DMS153 treated with DMSO at 0.1 percent for 48 hours (cell line): ENCODE data around the gene NAV2.

Experiments
- DNase-seq: peaks from one replicate; lab custom pipeline; 2025; ENCODE audit not compliant: unreplicated experiment; lab: John Stamatoyannopoulos, UW

The NAV2 gene

GRCh38 chr11:19686234-19686633 lies 26.4 kb upstream of the NAV2 start:
- no peak for DNase-seq

DNA sequence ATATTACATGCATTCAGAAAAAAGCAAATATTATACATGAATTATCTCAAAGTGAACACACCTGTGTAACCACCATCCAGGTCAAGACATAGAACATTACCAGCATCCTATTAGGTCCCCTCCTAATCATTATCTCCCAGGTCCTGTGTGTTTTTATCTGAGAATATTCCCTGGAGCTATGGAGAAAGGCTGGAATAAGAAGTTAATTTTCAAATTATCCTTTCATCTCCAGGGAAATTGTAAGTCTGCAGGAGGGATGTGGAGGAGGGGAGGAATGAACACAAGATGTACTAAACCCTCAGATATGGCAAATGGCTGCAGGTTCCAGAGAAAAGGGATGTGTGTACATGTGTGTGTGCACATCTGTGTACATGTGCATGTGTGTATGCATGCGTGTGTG lies 25.2 kb upstream of the NAV2 start:
- DNase-seq: no peak

GRCh38 chr11:19689281-19690000 lies 23.2 kb upstream of the NAV2 start:
- no peak for DNase-seq

DNA sequence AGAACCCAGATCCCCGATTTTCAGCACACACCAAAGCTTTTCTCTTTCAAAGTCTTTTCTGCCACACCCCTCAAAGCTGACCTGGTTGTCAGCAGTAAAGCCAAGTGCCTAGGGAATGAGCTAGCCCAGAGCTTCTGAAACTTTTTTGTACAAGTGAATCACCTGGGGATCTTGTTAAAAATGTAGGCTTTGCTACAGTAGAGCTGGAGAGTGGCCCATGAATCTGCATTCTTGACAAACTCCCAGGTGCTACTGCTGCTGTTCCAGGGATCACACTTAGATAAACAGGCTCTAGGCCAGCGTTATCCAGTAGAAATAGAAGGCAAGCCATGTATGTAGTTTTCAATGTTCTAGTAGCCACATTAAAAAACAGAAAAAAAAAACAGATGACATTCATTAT lies 21.8 kb upstream of the NAV2 start:
- DNase-seq: no peak

- no peak for DNase-seq
These were observed 20.7 kb upstream of the NAV2 start for GRCh38 chr11:19691815-19692500.

- no peak for DNase-seq
These were observed 19.5 kb upstream of the NAV2 start for GRCh38 chr11:19693146-19693545.

GRCh38 chr11:19694796-19695345 lies 17.8 kb upstream of the NAV2 start:
- DNase-seq: no peak

GRCh38 chr11:19696073-19696472 lies 16.6 kb upstream of the NAV2 start:
- DNase-seq: no peak

DNA sequence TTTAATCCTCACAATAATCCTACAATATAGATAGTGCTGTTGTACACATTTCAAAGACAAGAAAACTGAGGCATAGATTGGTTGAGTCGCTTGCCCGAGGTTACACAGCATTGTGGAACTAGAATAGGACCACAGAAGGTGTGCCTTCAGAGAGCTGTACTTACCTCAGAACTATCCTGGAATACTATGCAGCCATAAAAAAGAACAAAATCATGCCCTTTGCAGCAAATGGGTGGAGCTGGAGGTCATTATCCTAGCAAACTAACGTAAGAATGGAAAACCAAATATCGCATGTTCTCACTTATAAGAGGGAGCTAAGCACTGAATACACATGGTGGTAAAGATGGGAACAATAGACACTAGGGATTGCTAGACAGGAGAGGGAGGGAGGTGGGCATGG lies 15.7 kb upstream of the NAV2 start:
- no peak for DNase-seq

DNA sequence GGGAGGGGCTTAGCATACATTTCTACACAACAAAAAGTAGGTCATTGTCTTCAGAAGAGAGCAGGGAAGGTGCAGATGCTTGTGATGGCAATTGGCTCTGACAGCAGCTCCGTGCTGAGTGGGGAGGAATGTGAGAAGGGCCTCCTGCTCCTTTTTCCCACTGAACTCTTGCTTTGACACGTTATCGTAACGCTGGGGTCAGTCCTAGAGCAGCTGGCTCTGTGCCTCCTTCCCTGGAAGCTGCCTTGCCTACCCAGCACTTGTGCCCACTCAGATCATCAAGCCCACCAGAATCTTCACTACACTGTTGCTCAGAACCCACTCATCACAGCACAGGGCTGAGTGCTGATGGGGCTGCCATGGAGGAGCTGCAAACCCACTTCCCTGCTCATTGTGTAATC lies 14.9 kb upstream of the NAV2 start:
- DNase-seq: no peak

- no peak for DNase-seq
These were observed 13.9 kb upstream of the NAV2 start for GRCh38 chr11:19698493-19699292.

GRCh38 chr11:19701421-19701820 lies 11.2 kb upstream of the NAV2 start:
- no peak for DNase-seq

- DNase-seq: no peak
These were observed 10.0 kb upstream of the NAV2 start for GRCh38 chr11:19702620-19703019.

GRCh38 chr11:19703211-19703610 lies 9.4 kb upstream of the NAV2 start:
- DNase-seq: no peak

DNA sequence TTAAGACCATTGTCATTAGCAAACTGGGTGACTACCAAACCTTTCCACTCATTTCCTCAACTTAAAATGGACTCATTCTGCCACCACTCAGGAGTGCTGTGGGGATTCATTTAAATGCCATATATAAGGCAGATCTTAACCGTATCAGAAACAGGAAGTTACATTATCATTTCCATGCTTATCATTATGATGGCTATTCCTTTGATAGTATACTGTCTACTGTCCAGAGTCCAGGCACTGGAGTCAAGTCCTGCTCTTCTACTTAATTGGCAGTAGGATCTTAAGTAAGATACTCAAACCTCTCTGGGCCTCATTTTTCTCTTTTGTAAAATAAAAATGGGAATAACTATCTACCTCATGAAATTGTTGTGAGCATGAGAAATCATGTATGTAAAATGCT lies 8.4 kb upstream of the NAV2 start:
- DNase-seq: no peak

DNA sequence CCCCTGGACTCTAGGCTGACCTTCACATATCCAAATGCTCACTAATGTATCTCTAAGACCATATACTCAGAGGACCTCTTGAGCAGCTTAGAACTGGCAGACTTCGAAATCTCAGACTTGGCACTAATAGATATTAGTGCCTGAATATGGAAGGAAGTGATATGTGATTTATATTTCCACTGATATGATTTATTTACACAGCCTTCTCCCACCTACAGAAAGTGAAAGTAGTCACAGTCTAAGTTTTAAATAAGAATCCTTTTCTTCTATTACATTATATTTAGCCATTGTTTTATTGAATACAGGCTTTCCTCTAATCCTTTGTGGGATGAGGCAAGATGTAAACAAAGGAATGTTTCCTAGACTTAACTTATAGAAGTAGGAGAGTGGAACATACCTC lies 6.7 kb upstream of the NAV2 start:
- no peak for DNase-seq

- peak; percentile 68 for DNase-seq
These were observed 741 bp upstream of the NAV2 start for GRCh38 chr11:19711911-19712280.

GRCh38 chr11:19713196-19714021 lies 772 bp downstream of the NAV2 start:
- DNase-seq: no peak

DNA sequence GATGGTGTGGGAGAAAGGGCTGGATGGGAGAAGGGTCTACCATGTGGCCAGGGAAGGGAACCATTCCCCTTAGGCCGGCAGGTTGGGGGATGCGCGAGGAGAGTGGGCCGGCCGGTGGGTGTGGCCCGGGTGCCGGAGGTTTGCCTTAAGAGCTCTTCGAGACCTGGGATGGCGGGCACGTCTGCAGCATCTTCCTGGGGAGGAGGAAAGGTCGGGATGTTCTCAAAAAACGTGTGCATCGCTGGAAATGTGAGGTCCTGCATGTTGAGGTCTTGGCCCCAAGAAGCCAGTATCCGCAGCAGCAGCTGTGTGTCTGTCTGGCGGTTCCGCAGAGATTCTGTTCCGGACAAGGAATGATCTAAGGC lies 1.4 kb downstream of the NAV2 start:
- DNase-seq: no peak

DNA sequence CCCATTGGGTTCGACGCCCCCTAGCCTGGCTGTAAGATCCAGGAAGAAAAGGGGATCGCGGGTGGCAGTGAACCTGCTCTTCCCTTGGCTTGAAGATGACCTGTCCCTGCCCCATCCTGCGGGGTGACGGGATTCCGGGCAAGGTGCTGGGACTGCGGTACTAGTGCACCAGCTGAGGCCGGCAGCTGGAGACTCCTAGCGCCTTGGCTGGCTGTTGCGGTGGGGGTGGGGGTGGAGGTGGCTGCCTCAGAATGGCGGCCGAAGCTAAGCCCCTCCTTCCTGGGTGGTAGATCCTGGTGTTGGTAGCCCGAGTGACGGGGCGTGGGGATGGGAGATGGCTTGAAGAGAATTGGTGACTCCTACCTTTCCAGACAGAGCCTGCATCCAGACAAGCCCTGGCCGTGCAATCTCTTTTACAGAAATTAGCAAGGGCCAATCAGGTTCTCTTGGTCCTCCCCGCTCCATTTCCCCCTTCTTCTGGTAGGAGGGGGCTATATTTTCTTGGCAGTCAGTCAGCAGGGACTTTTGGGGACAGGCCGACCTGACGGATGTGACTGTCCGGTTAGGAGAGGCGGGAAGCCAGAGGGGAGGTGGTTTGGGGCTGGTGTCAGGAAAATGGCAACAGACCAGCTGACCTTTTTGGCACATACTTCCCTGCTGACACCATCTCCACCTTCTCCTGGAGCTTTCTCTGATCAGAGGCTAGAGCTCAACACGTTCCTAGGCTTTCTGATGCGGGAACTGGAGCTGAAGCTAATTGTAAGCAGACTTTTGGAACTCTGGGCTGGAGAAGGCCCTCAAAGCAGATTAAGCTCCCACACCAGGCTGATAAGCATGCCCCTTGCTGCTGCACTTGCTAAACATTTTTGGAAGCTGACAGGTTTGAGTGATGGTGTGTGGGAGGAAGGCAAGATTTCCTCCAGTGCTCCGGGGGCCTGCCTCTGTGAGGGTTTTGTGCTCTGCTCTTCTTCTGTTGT lies 2.0 kb downstream of the NAV2 start:
- no peak for DNase-seq
